ENCODE measurements around the gene GLB1L2. TPM values are rescaled to one million over a fixed set of nuclear protein-coding genes. Genes with fewer than 3 reads are reported as not detected.

GLB1L2 gene
- total RNA-seq, 1 donor from 2014 or later = 0.30 TPM

DNA sequence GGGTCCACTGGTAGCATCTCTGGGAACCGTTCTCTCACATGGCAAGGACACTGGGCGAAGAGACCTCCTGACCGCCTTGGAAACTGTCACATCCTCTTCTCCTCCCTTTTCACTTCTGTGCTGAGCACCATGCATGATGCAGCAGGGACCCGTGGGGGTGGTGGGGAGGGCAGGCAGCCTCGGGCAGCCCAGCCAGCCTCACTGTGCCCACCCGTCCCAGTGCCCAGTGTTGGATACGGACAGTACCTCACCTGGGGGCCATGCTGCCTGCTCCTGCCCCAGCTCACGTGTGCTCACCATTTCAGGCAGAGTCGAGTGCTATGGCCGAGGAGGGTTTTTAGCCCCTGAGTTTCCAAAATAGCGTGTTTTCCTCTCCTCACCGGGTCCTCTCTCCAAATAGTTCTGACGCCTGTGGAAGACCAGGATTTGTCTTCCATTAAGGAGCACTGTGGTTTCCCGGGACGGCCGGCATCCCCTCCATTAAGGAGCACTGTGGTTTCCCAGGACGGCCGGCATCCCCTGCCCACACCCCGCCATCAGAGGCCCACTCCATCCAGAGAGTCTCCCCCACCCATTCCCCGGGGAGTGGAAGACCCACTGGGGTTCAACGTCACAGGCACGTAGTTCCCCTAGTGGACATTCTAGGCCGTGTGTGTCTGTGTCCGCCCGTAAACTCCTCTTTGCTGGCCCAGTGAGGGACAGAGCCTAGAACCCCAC is 57.8 kb downstream of the GLB1L2 start:
- TF ChIP-seq, protein P1, sequence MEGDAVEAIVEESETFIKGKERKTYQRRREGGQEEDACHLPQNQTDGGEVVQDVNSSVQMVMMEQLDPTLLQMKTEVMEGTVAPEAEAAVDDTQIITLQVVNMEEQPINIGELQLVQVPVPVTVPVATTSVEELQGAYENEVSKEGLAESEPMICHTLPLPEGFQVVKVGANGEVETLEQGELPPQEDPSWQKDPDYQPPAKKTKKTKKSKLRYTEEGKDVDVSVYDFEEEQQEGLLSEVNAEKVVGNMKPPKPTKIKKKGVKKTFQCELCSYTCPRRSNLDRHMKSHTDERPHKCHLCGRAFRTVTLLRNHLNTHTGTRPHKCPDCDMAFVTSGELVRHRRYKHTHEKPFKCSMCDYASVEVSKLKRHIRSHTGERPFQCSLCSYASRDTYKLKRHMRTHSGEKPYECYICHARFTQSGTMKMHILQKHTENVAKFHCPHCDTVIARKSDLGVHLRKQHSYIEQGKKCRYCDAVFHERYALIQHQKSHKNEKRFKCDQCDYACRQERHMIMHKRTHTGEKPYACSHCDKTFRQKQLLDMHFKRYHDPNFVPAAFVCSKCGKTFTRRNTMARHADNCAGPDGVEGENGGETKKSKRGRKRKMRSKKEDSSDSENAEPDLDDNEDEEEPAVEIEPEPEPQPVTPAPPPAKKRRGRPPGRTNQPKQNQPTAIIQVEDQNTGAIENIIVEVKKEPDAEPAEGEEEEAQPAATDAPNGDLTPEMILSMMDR (IDR thresholded peaks at IDR 0.05; ENCODE audit: borderline replicate concordance) = no peak
- Histone ChIP-seq H3K27ac (replicated peaks) (no peak overlapping the region), H3K4me1 (no peaks in the 10 kb centered on the region), H3K27me3 (ENCODE audit: low read depth) (peaks cover 95% of the 10 kb centered on the region), H3K9me3 (replicated peaks) (no peaks in the 10 kb centered on the region), H3K36me3 (no peaks in the 10 kb centered on the region), H3K4me3 (no peak overlapping the region)
- DNase-seq = no peak
- intact Hi-C loops (cut with micrococcal nuclease) = no loop called here

DNA sequence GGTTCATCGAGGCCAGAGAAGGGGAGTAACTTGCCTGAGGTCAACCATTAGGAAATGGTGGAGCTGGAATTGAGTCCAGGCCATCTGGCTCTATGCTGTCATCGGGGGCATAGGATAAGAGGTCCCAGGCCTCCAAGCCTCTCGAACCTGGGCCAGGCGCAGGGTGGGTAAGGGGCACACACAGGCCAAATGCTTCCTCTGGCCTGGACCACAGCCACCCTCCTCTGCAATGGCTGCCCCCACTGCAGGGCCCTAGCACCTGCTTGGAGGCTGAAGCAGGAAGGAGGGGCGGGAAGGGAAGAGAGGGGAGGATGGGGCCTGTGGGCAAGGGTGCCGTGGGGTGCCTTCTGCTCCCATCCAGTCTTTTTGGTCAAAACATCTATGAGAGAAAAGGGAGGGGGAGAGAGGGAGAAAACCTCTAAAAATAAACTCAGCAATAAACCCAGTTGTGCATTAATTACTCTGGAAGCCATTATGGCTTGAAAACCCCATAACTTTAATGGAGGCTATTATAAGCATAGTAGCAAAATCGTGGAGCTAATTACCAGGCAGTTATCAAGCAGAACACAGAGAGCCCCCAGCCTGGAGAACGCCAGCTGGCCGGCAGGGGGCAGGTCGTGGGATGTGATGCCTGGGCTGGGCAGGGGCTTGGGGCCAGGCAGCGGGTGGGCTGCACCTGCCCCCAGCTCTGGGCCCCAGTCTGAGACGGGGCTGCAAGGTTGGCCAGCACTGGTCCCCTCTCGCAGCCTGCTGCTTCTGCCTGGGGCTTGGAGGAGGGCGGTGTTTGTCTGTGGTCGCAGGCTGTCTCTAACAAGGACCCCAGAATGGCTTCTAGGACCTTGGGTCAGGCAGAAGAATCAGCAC is 59.1 kb downstream of the GLB1L2 start:
- Histone ChIP-seq H3K9me3 (replicated peaks) (no peaks in the 10 kb centered on the region), H3K27ac (replicated peaks) (no peak overlapping the region), H3K36me3 (no peaks in the 10 kb centered on the region), H3K4me3 (no peak overlapping the region), H3K4me1 (no peaks in the 10 kb centered on the region), H3K27me3 (ENCODE audit: low read depth) (peaks cover 96% of the 10 kb centered on the region)
- TF ChIP-seq, protein P1 (IDR thresholded peaks at IDR 0.05; ENCODE audit: borderline replicate concordance) = no peak
- intact Hi-C loops (cut with micrococcal nuclease) = no loop called here
- DNase-seq = no peak

DNA sequence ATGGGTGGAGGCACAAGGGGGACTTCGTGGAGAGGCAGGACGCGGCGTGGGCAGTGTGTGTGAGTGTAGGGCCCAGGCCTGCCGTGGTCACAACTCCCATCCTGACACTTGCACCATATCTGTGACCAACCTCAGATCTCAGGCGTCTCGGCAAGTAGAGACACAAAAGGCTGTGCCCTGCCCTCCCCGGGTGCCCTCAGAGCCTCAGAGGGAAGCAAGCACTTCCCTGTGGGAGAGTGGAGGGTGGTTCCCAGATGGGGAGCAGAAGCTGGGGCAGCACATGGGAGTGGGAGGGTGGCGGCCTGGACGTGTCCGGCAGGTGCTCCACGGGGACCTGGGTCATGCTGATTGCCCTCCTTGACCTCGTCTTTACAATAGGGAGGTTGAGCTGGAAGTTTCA is 59.9 kb downstream of the GLB1L2 start:
- Histone ChIP-seq H3K36me3 (no peaks in the 10 kb centered on the region), H3K27ac (replicated peaks) (no peak overlapping the region), H3K27me3 (ENCODE audit: low read depth) (peaks cover 95% of the 10 kb centered on the region), H3K4me1 (no peaks in the 10 kb centered on the region), H3K9me3 (replicated peaks) (no peaks in the 10 kb centered on the region), H3K4me3 (no peak overlapping the region)
- intact Hi-C loops (cut with micrococcal nuclease) = no loop called here
- no peak for DNase-seq
- TF ChIP-seq, protein P1 (IDR thresholded peaks at IDR 0.05; ENCODE audit: borderline replicate concordance) = no peak

DNA sequence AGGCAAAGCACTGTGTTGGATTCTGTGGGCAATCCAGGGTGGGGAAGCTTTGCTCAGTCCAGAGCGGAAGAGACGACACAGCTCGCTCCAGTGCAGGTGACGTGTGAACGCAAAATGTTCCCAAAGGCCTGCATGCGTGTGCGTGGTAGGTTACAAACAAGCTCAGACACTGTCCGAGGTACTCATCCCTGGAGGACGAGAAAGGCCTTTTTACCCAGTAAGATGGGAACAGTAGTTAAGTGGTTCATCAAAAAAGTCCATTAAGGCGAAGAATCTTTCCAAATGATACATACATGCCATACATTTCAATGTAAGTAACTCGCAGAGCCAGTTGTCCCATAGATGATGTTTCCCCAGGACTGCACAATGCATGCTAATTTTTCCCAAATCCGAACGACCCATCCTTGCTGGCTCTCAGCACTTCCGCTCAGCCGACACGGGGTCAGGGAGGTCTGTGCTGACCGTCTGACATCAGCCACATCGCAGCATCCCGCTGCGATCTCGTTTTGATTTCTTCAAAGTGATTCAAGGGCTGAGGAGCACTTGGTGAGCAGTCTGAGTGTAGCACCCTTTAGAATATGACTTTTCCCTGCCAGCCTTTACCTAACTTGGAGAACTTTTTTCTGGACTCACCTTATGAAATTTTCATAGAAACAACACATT is 61.3 kb downstream of the GLB1L2 start:
- no peaks in the 10 kb centered on the region for H3K4me1 ChIP-seq
- intact Hi-C loops (cut with micrococcal nuclease) = no loop called here
- H3K27me3 ChIP-seq (ENCODE audit: low read depth) = peaks cover 95% of the 10 kb centered on the region
- TF ChIP-seq, protein P1 (IDR thresholded peaks at IDR 0.05; ENCODE audit: borderline replicate concordance) = no peak
- DNase-seq = no peak
- no peaks in the 10 kb centered on the region for H3K9me3 ChIP-seq (replicated peaks)
- H3K27ac ChIP-seq (replicated peaks) = no peak overlapping the region
- no peak overlapping the region for H3K4me3 ChIP-seq
- no peaks in the 10 kb centered on the region for H3K36me3 ChIP-seq

DNA sequence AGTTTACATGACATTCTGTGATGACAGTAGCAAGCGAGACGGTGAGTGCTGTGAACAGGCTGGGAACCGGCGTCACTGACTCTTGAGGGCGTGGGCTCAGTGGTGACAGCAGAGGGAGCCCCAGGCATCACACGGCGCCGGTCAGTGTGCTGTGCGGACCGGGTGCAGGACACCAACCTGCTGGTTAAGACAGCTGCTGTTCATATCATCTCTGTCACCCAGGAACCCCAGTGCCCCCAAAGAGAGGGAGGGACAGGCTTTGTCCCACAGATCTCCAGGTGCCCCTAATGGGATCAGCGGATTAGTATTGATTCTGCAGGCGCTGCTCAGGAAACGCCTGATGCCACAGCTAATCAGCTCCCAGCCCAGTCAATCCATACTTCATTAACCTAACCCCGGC is 61.9 kb downstream of the GLB1L2 start:
- Histone ChIP-seq H3K36me3 (no peaks in the 10 kb centered on the region), H3K4me1 (no peaks in the 10 kb centered on the region), H3K9me3 (replicated peaks) (no peaks in the 10 kb centered on the region), H3K27ac (replicated peaks) (no peak overlapping the region), H3K4me3 (no peak overlapping the region), H3K27me3 (ENCODE audit: low read depth) (peaks cover 95% of the 10 kb centered on the region)
- TF ChIP-seq, protein P1 (IDR thresholded peaks at IDR 0.05; ENCODE audit: borderline replicate concordance) = peak; percentile 53
- no peak for DNase-seq
- intact Hi-C loops (cut with micrococcal nuclease) = no loop called here

Data from left ventricle myocardium inferior (tissue), 1 donor.